GM19025 (cell line): ENCODE data around the gene TSACC.
"Not testable (repeated sequence)": the region's sequence is repeated elsewhere in the genome, so short reads cannot be mapped to it uniquely, and the experiment has no call there.

Experiments
- ATAC-seq: cut with Tn5 transposase; IDR thresholded peaks from one replicate; pipeline ENCODE4 v1.9.1; 2021; ENCODE audit warnings: mild to moderate bottlenecking, low read depth, moderate library complexity; ENCODE audit not compliant: unreplicated experiment

TSACC gene

GRCh38 chr1:156346035-156346434 is 7.7 kb downstream of the TSACC start:
- not testable (repeated sequence) for ATAC-seq

- no peak for ATAC-seq
These were observed 8.3 kb downstream of the TSACC start for GRCh38 chr1:156346636-156347035.

GRCh38 chr1:156347331-156347730 is 9.0 kb downstream of the TSACC start:
- ATAC-seq = no peak

GRCh38 chr1:156352481-156352880 is 14.2 kb downstream of the TSACC start:
- not testable (repeated sequence) for ATAC-seq

- ATAC-seq = no peak
These were observed 18.0 kb downstream of the TSACC start for GRCh38 chr1:156356262-156356874.

- ATAC-seq = no peak
These were observed 18.7 kb downstream of the TSACC start for GRCh38 chr1:156356875-156357534.

- ATAC-seq = no peak
These were observed 19.7 kb downstream of the TSACC start for GRCh38 chr1:156357977-156358376.

- ATAC-seq = no peak
These were observed 20.3 kb downstream of the TSACC start for GRCh38 chr1:156358641-156359040.

GRCh38 chr1:156359249-156359648 is 20.9 kb downstream of the TSACC start:
- no peak for ATAC-seq

GRCh38 chr1:156359973-156360372 is 21.6 kb downstream of the TSACC start:
- ATAC-seq = no peak

GRCh38 chr1:156360534-156360933 is 22.2 kb downstream of the TSACC start:
- ATAC-seq = no peak

- no peak for ATAC-seq
These were observed 27.4 kb downstream of the TSACC start for GRCh38 chr1:156365754-156366153.

- ATAC-seq = no peak
These were observed 28.2 kb downstream of the TSACC start for GRCh38 chr1:156366378-156367166.

- no peak for ATAC-seq
These were observed 29.2 kb downstream of the TSACC start for GRCh38 chr1:156367383-156368156.

GRCh38 chr1:156368157-156368658 is 29.9 kb downstream of the TSACC start:
- ATAC-seq = no peak

- ATAC-seq = no peak
These were observed 30.8 kb downstream of the TSACC start, which contains the start of gene RHBG for GRCh38 chr1:156368889-156369684. TSS of gene RHBG (plus strand) at chr1:156369211. CDS start at chr1:156369250, 39 bp downstream.

- not testable (repeated sequence) for ATAC-seq
These were observed 31.5 kb downstream of the TSACC start for GRCh38 chr1:156369685-156370286.

- ATAC-seq = no peak
These were observed 33.4 kb downstream of the TSACC start for GRCh38 chr1:156371553-156372264.

GRCh38 chr1:156372265-156372586 is 33.9 kb downstream of the TSACC start:
- no peak for ATAC-seq
